Psoas muscle (tissue), 8 donors: ENCODE data around the gene EML4. TPM values are rescaled to one million over a fixed set of nuclear protein-coding genes. Genes with fewer than 3 reads are reported as not detected.

Source experiments
- ATAC-seq, 4 donors: fragments of 200-7000 bp; cut with Tn5 transposase; one replicate each; pipeline ENCODE4 v1.9.1; 2020; ENCODE audit warnings: moderate library complexity in 3 of 4, mild to moderate bottlenecking in 2 of 4
- DNase-seq, 2 donors: peaks; one replicate each; pipeline ENCODE4 v3.0.0-alpha.2; 2020
- H3K27ac ChIP-seq: fragments of 200-600 bp; one replicate; pipeline ENCODE4 v1.8.0; 2022
- H3K27me3 ChIP-seq, 3 donors: fragments of 200-600 bp in 1 of 3; one replicate each; pipeline versions ENCODE4 v1.6.1 to v1.8.0; 2013 to 2022; ENCODE audit warnings: low read length in 2 of 3, mild to moderate bottlenecking in 2 of 3, moderate library complexity in 1 of 3; ENCODE audit not compliant: insufficient read depth in 3 of 3
- H3K36me3 ChIP-seq, 2 donors: fragments of 200-600 bp in 1 of 2; one replicate each; pipeline versions ENCODE4 v1.6.1 to v1.8.0; 2013 to 2022; ENCODE audit warnings: low read depth in 1 of 2, mild to moderate bottlenecking in 1 of 2, moderate library complexity in 1 of 2; ENCODE audit not compliant: insufficient read depth in 1 of 2
- H3K4me1 ChIP-seq: fragments of 200-600 bp; one replicate; pipeline ENCODE4 v1.8.0; 2022
- H3K4me3 ChIP-seq: fragments of 200-600 bp; one replicate; pipeline ENCODE4 v1.8.0; 2022; ENCODE audit warnings: mild to moderate bottlenecking
- H3K9me3 ChIP-seq: fragments of 200-600 bp; one replicate; pipeline ENCODE4 v1.8.0; 2022
- CTCF ChIP-seq: fragments of 200-600 bp; IDR thresholded peaks from one replicate; pipeline ENCODE4 v1.8.0; 2022; ENCODE audit warnings: antibody characterized with exemption
- WGBS, 3 donors: extraction: QIAGEN DNeasy Blood & Tissue Kit; methylation state at CpG; one replicate each; pipeline versions ENCODE4 v1.1.6 to v1.1.7; 2013; 5-methylcytosine and 5-hydroxymethylcytosine counted together
- intact Hi-C, 2 donors: fragments of 100-400 bp; cut with DNase I; formaldehyde crosslinking; loops; one replicate each; pipeline versions ENCODE4 v1.11.0 to v1.14.2; 2022
- polyA plus RNA-seq, 3 donors: library from polyadenylated mRNA; stranded (reverse); fragments of 200-250 nt; gene quantifications; one replicate each; pipeline ENCODE4 v1.2.3, GENCODE V29; 2013
- total RNA-seq, 4 donors: library from RNA; stranded (reverse); fragmentation: NEBNext Ultra II Directional in 2 of 4; extraction: Animal tissue kit (Norgen Biotek cat#: 25700) in 2 of 4; gene quantifications; one replicate each; pipeline versions ENCODE4 v1.2.1 to v1.2.4, GENCODE V29; 2021 to 2023
- donor health status: healthy with polysubstance abuse.
- donor health status: DM: no; HTN: no; CAD: no; lungs with moderate emphysema.
- donor health status: Bipolar disorder and iron deficiency.
- donor health status: healthy.
- donor health status: DM: yes; HTN: yes; CAD: no.
- donor health status: DM: no; HTN: no; CAD: no.
- donor health status: DM: no; HTN: no; CAD: no.
- donor health status: DM: yes; HTN: yes; CAD: no.

Gene EML4
- total and polyA plus RNA-seq, 7 donors, result 2.7 to 8.9 (median 5.0) TPM

- H3K36me3 ChIP-seq, result peaks cover 0 to 31% of the 10 kb centered on the region in 2 donors
- H3K4me3 ChIP-seq, result no peak overlapping the region
- WGBS, 3 donors, result 80 to 89% (median 89%) methylated on average over 1 of the region's 1 CpG
- no peak for ATAC-seq
- H3K27me3 ChIP-seq, result no peaks in the 10 kb centered on the region
- H3K4me1 ChIP-seq, result no peaks in the 10 kb centered on the region
- no peak for TF ChIP-seq CTCF
- H3K27ac ChIP-seq, result no peak overlapping the region
- intact Hi-C loops, result loop anchor here in 1 of 2 donors (2.0 kb wide), 1 partner anchor 50 kb away; no protein-coding TSS in a partner anchor
- DNase-seq, result no peak
- no peaks in the 10 kb centered on the region for H3K9me3 ChIP-seq
Measured at GRCh38 chr2:42288811-42289210, 119.7 kb downstream of the EML4 start.

GRCh38 chr2:42289222-42289621, 120.1 kb downstream of the EML4 start:
- Histone ChIP-seq H3K4me3 (no peak overlapping the region), H3K9me3 (no peaks in the 10 kb centered on the region), H3K27ac (no peak overlapping the region), H3K27me3 (no peaks in the 10 kb centered on the region), H3K36me3 (peaks cover 0 to 27% of the 10 kb centered on the region in 2 donors), H3K4me1 (no peaks in the 10 kb centered on the region)
- DNase-seq (no peak), ATAC-seq (no peak)
- 93 to 94% (median 93%) methylated on average over 4 of the region's 4 CpGs for WGBS, 3 donors
- intact Hi-C loops, result loop anchor here in 1 of 2 donors (2.0 kb wide), 1 partner anchor 50 kb away; no protein-coding TSS in a partner anchor
- TF ChIP-seq CTCF, result no peak

- peaks cover 0 to 25% of the 10 kb centered on the region in 2 donors for H3K36me3 ChIP-seq
- H3K4me1 ChIP-seq, result no peaks in the 10 kb centered on the region
- no peaks in the 10 kb centered on the region for H3K27me3 ChIP-seq
- no peak for ATAC-seq
- WGBS, 3 donors, result 97 to 98% (median 97%) methylated on average over 8 of the region's 8 CpGs
- intact Hi-C loops, result no loop called here
- H3K4me3 ChIP-seq, result no peak overlapping the region
- H3K27ac ChIP-seq, result no peak overlapping the region
- no peaks in the 10 kb centered on the region for H3K9me3 ChIP-seq
- TF ChIP-seq CTCF, result no peak
- no peak for DNase-seq
Measured at GRCh38 chr2:42290005-42290404, 120.9 kb downstream of the EML4 start.

GRCh38 chr2:42293019-42293418, 123.9 kb downstream of the EML4 start:
- Histone ChIP-seq H3K27me3 (no peaks in the 10 kb centered on the region), H3K36me3 (peaks cover 0 to 29% of the 10 kb centered on the region in 2 donors), H3K4me3 (no peak overlapping the region), H3K27ac (no peak overlapping the region), H3K4me1 (no peaks in the 10 kb centered on the region), H3K9me3 (no peaks in the 10 kb centered on the region)
- DNase-seq (no peak), ATAC-seq (no peak)
- TF ChIP-seq CTCF, result no peak
- whole genome bisulfite sequencing, 3 donors, result 97 to 99% (median 99%) methylated on average over 8 of the region's 8 CpGs
- intact Hi-C loops, result no loop called here

- WGBS, 3 donors, result 63 to 87% (median 72%) methylated on average over 2 of the region's 2 CpGs
- DNase-seq, result no peak
Measured at GRCh38 chr2:42296226-42296625, 127.1 kb downstream of the EML4 start.

More at GRCh38 chr2:42296226-42296625, 127.1 kb downstream of the EML4 start:
- Histone ChIP-seq H3K36me3 (peaks cover 0 to 29% of the 10 kb centered on the region in 2 donors), H3K27me3 (no peaks in the 10 kb centered on the region), H3K27ac (no peak overlapping the region), H3K4me3 (no peak overlapping the region), H3K9me3 (no peaks in the 10 kb centered on the region), H3K4me1 (no peaks in the 10 kb centered on the region)
- ATAC-seq, result no peak
- intact Hi-C loops, result no loop called here
- TF ChIP-seq CTCF, result no peak
